H1 (cell line): ENCODE results near the gene MYO9B. TPM values are rescaled to one million over a fixed set of nuclear protein-coding genes. Genes with fewer than 3 reads are reported as not detected.
A peak's percentile ranks its signal among the peaks of the same experiment; 100 is the strongest.

Source experiments
- CTCF ChIA-PET: fragments of 300-600 bp; sonication (Branson Sonifier 250); formaldehyde crosslinking; loops from one replicate; lab custom pipeline; 2021; ENCODE audit not compliant: partially characterized antibody; lab: Charles Lee
- POLR2A ChIA-PET: fragments of 300-600 bp; sonication (Branson Sonifier 250); formaldehyde crosslinking; loops from one replicate; lab custom pipeline; 2021; ENCODE audit warnings: inconsistent platforms; ENCODE audit not compliant: partially characterized antibody; lab: Charles Lee
- DNase-seq, 2 experiments: peaks; one replicate each; pipeline versions ENCODE4 v3.0.0 to v3.0.0-alpha.2; 2010 to 2022; ENCODE audit warnings: low spot score in 2 of 2, low read depth in 1 of 2, mixed read lengths in 1 of 2
- FAIRE-seq: peaks from 2 replicates; lab custom pipeline; 2011; peaks lifted over from hg19 to GRCh38; lab: Jason Lieb, UNC
- H2AFZ ChIP-seq: 2 replicates; pipeline ENCODE4 v1.8.1; 2012; ENCODE audit warnings: low read length, inconsistent platforms
- H2AK5ac ChIP-seq: 2 replicates; pipeline ENCODE4 v1.6.1; 2013; ENCODE audit warnings: low read depth, low read length
- H2BK120ac ChIP-seq: replicated peaks from 2 replicates; pipeline ENCODE3; 2013; ENCODE audit warnings: low read depth, low read length, inconsistent platforms
- H2BK12ac ChIP-seq: 2 replicates; pipeline ENCODE4 v1.6.1; 2013; ENCODE audit warnings: low read depth, low read length
- H2BK15ac ChIP-seq: 2 replicates; pipeline ENCODE4 v1.6.1; 2013; ENCODE audit warnings: low read length
- H2BK20ac ChIP-seq: 2 replicates; pipeline ENCODE4 v1.6.1; 2013; ENCODE audit warnings: low read length
- H2BK5ac ChIP-seq: 2 replicates; pipeline ENCODE4 v1.6.1; 2013; ENCODE audit warnings: low read depth, low read length
- H3K14ac ChIP-seq: 2 replicates; pipeline ENCODE4 v1.6.1; 2013; ENCODE audit warnings: inconsistent platforms; ENCODE audit not compliant: insufficient read length
- H3K18ac ChIP-seq: 2 replicates; pipeline ENCODE4 v1.6.1; 2013; ENCODE audit warnings: low read length; ENCODE audit errors: extremely low read depth
- H3K23ac ChIP-seq: 2 replicates; pipeline ENCODE4 v1.6.1; 2013; ENCODE audit warnings: inconsistent platforms; ENCODE audit not compliant: insufficient read length
- H3K23me2 ChIP-seq: 2 replicates; pipeline ENCODE4 v1.6.1; 2013; ENCODE audit warnings: low read depth, low read length
- H3K27ac ChIP-seq: 2 replicates; pipeline ENCODE4 v1.6.1; 2011; ENCODE audit warnings: low read depth, low read length, inconsistent platforms
- H3K27me3 ChIP-seq, 4 experiments: replicated peaks in 1 of 4; 1 replicate in 1 of 4; 2 replicates in 3 of 4; pipeline versions ENCODE4 v1.6.1 to v1.8.1; 2011 to 2013; ENCODE audit warnings: low read length in 3 of 4, mild to moderate bottlenecking in 3 of 4, inconsistent platforms in 2 of 4, mixed read lengths in 2 of 4, moderate library complexity in 1 of 4; ENCODE audit not compliant: control insufficient read depth in 3 of 4, insufficient read depth in 3 of 4; ENCODE audit errors: extremely low read depth in 1 of 4
- H3K36me3 ChIP-seq, 4 experiments: 2 replicates each; pipeline versions ENCODE4 v1.6.1 to v1.8.1; 2011 to 2013; ENCODE audit warnings: mild to moderate bottlenecking in 4 of 4, low read length in 3 of 4, moderate library complexity in 2 of 4, control low read depth in 1 of 4, inconsistent platforms in 1 of 4; ENCODE audit not compliant: insufficient read depth in 4 of 4, control insufficient read depth in 2 of 4
- H3K4ac ChIP-seq: replicated peaks from 2 replicates; pipeline ENCODE3; 2013; ENCODE audit warnings: low read length, low read depth, mixed read lengths, inconsistent platforms; ENCODE audit not compliant: insufficient read length
- H3K4me1 ChIP-seq, 4 experiments: replicated peaks in 1 of 4; 1 replicate in 1 of 4; 2 replicates in 3 of 4; pipeline versions ENCODE4 v1.6.1 to v1.8.1; 2011 to 2013; ENCODE audit warnings: low read length in 3 of 4, inconsistent platforms in 2 of 4, mixed read lengths in 1 of 4; ENCODE audit not compliant: insufficient read depth in 4 of 4, control insufficient read depth in 3 of 4
- H3K4me2 ChIP-seq, 2 experiments: 2 replicates each; pipeline versions ENCODE4 v1.6.1 to v1.8.1; 2011 to 2013; ENCODE audit warnings: low read depth in 2 of 2, low read length in 2 of 2, control low read depth in 1 of 2, inconsistent platforms in 1 of 2, mild to moderate bottlenecking in 1 of 2; ENCODE audit not compliant: insufficient read depth in 1 of 2
- H3K4me3 ChIP-seq, 4 experiments: fragments of 200-600, 300-600 bp in 1 of 4; sonication (generic), shearing (Covaris generic), sonication (Bioruptor Twin) in 1 of 4; 2 replicates each; pipeline versions ENCODE4 v1.5.1 to v1.8.1; 2011 to 2016; ENCODE audit warnings: low read length in 4 of 4, low read depth in 3 of 4, control low read depth in 2 of 4, inconsistent platforms in 2 of 4, mild to moderate bottlenecking in 2 of 4, mixed read lengths in 1 of 4, moderate library complexity in 1 of 4; ENCODE audit not compliant: insufficient read depth in 2 of 4; ENCODE audit errors: extremely low read depth in 1 of 4
- H3K56ac ChIP-seq: replicated peaks from 2 replicates; pipeline ENCODE3; 2013; ENCODE audit warnings: low read depth, mild to moderate bottlenecking, mixed read lengths, low read length, inconsistent platforms; ENCODE audit not compliant: insufficient read length
- H3K79me1 ChIP-seq: 2 replicates; pipeline ENCODE4 v1.6.1; 2013; ENCODE audit warnings: low read depth, low read length, control low read depth
- H3K79me2 ChIP-seq, 2 experiments: 2 replicates each; pipeline versions ENCODE4 v1.6.1 to v1.8.1; 2012 to 2013; ENCODE audit warnings: low read length in 2 of 2, mild to moderate bottlenecking in 2 of 2, inconsistent platforms in 1 of 2; ENCODE audit not compliant: insufficient read depth in 2 of 2, control insufficient read depth in 1 of 2
- H3K9ac ChIP-seq, 4 experiments: replicated peaks in 1 of 4; 1 replicate in 1 of 4; 2 replicates in 3 of 4; pipeline versions ENCODE4 v1.6.1 to v1.8.1; 2011 to 2013; ENCODE audit warnings: low read depth in 3 of 4, low read length in 3 of 4, control low read depth in 2 of 4, mild to moderate bottlenecking in 2 of 4, moderate library complexity in 2 of 4, inconsistent platforms in 1 of 4; ENCODE audit errors: extremely low read depth in 1 of 4
- H3K9me3 ChIP-seq, 2 experiments: 2 replicates each; pipeline versions ENCODE4 v1.6.1 to v1.8.1; 2012 to 2013; ENCODE audit warnings: mild to moderate bottlenecking in 2 of 2, moderate library complexity in 2 of 2, control low read depth in 1 of 2, inconsistent platforms in 1 of 2, low read depth in 1 of 2, low read length in 1 of 2, mixed read lengths in 1 of 2; ENCODE audit not compliant: insufficient read depth in 2 of 2
- H4K20me1 ChIP-seq, 2 experiments: replicated peaks in 1 of 2; 2 replicates each; pipeline versions ENCODE3 to v1.8.1; 2011 to 2013; ENCODE audit warnings: inconsistent platforms in 2 of 2, low read length in 2 of 2, mild to moderate bottlenecking in 1 of 2; ENCODE audit not compliant: insufficient read depth in 2 of 2, control insufficient read depth in 1 of 2
- H4K5ac ChIP-seq: 2 replicates; pipeline ENCODE4 v1.6.1; 2013; ENCODE audit warnings: low read length, low read depth, mixed read lengths, inconsistent platforms; ENCODE audit not compliant: insufficient read length
- H4K8ac ChIP-seq: 2 replicates; pipeline ENCODE4 v1.8.0; 2013; ENCODE audit warnings: mild to moderate bottlenecking, moderate library complexity, low read length, inconsistent platforms; ENCODE audit not compliant: insufficient read depth; ENCODE audit errors: extremely low read depth
- H4K91ac ChIP-seq: replicated peaks from 2 replicates; pipeline ENCODE3; 2013; ENCODE audit warnings: low read length, mixed read lengths, inconsistent platforms; ENCODE audit not compliant: insufficient read length
- ASH2L ChIP-seq: fragments of 200-600, 300-600 bp; sonication (generic); IDR thresholded peaks from one replicate; pipeline ENCODE4 v1.7.1; 2017; ENCODE audit warnings: low read length
- CTBP2 ChIP-seq: IDR thresholded peaks from 2 replicates; pipeline ENCODE4 v1.7.0; 2011; ENCODE audit warnings: borderline replicate concordance, mild to moderate bottlenecking, moderate library complexity, mixed read lengths, low read length; ENCODE audit not compliant: insufficient read depth, insufficient read length
- EP300 ChIP-seq, 2 experiments: IDR thresholded peaks; 1 replicate in 1 of 2; 2 replicates in 1 of 2; pipeline ENCODE4 v1.6.1; 2011 to 2012; ENCODE audit warnings: low read depth in 2 of 2, low read length in 2 of 2, mild to moderate bottlenecking in 2 of 2, borderline replicate concordance in 1 of 2, inconsistent platforms in 1 of 2, moderate library complexity in 1 of 2
- SAP30 ChIP-seq: fragments of 300-600 bp; sonication (generic); IDR thresholded peaks from 2 replicates; pipeline ENCODE4 v1.7.1; 2012; ENCODE audit warnings: low read length, moderate library complexity, mild to moderate bottlenecking, inconsistent platforms; ENCODE audit not compliant: insufficient read depth, insufficient replicate concordance
- TAF7 ChIP-seq: optimal IDR thresholded peaks from 2 replicates; pipeline ENCODE3; 2011; ENCODE audit warnings: low read depth, mild to moderate bottlenecking, inconsistent platforms, low read length, moderate library complexity, borderline replicate concordance
- WGBS, 2 experiments: shearing (Covaris generic) in 1 of 2; methylation state at CpG; one replicate each; pipeline versions ENCODE4 v1.1.6 to v1.1.7; 2013 to 2015; ENCODE audit warnings: low lambda C conversion rate in 2 of 2, mixed read lengths in 2 of 2, inconsistent platforms in 1 of 2, low coverage in 1 of 2, missing lambda C conversion rate in 1 of 2; ENCODE audit not compliant: insufficient replicate concordance in 2 of 2, insufficient coverage in 1 of 2, insufficient read length in 1 of 2; ENCODE audit errors: extremely low coverage in 1 of 2, missing lambda C conversion rate in 1 of 2; 5-methylcytosine and 5-hydroxymethylcytosine counted together
- polyA plus RNA-seq, 7 experiments: library from polyadenylated mRNA; depleted of rRNA in 3 of 7; stranded (reverse) in 5 of 7; unstranded in 2 of 7; fragments of >200 nt in 5 of 7; fragments of 200-250 nt in 2 of 7; gene quantifications; 1 replicate in 5 of 7; 2 replicates in 1 of 7; 4 replicates in 1 of 7; pipeline versions ENCODE4 v1.2.1 to v1.2.3, GENCODE V29; 2011 to 2013; ENCODE audit warnings: missing spikeins in 2 of 7, mixed read lengths in 2 of 7
- total RNA-seq: library from RNA; stranded (reverse); fragmentation: NEBNext Ultra II Directional; extraction: Animal tissue kit (Norgen Biotek cat#: 25700); gene quantifications from 2 replicates; pipeline ENCODE4 v1.2.1, GENCODE V29; 2021

MYO9B gene
- total and polyA plus RNA-seq, 2 of the 8 experiments (the other 6 are each of a cell fraction or from before 2014, with no cell fraction given): 27.6 to 77.1 TPM

DNA sequence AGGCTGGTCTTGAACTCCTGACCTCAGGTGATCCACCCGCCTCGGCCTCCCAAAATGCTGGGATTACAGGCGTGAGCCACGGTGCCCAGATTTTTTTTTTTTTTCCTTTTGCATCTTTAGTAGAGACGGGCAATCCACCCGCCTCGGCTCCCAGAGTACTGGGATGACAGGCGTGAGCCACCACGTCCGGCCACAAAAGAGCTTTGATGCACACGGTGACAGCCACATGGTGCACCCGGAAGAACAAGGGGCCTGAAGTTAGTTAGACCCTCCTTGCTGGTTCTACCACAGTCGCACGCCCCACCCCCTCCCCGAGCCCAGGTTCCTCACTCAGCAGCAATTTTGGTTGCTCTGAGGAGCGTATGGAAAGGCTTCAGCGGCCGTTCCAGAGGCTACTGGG, 85.3 kb downstream of the MYO9B start:
- Histone ChIP-seq H4K91ac (no peak overlapping the region), H3K9ac (no peak overlapping the region), H2BK20ac (no peak overlapping the region), H3K4me3 (no peak overlapping the region), H3K23ac (no peak overlapping the region), H3K27me3 (no peaks in the 10 kb centered on the region), H4K8ac (no peak overlapping the region), H3K14ac (no peak overlapping the region), H2AFZ (no peak overlapping the region), H2AK5ac (no peak overlapping the region), H3K18ac (no peak overlapping the region), H3K4me1 (peaks cover 0 to 11% (median 7%) of the 10 kb centered on the region in 4 experiments; a peak in 6 of 7 replicates), H2BK15ac (no peak overlapping the region), H3K23me2 (no peaks in the 10 kb centered on the region; the same call in 1 of the 2 replicates), H4K20me1 (peaks cover 2% of the 10 kb centered on the region in 2 experiments), H3K27ac (no peak overlapping the region), H3K4ac (no peak overlapping the region), H2BK120ac (no peak overlapping the region), H4K5ac (no peak overlapping the region), H3K56ac (no peak overlapping the region), H2BK5ac (no peak overlapping the region), H3K79me2 (no peaks in the 10 kb centered on the region), H3K79me1 (no peaks in the 10 kb centered on the region), H3K9me3 (peaks cover 0 to 4% of the 10 kb centered on the region in 2 experiments; a peak in 2 of 4 replicates), H3K4me2 (no peak overlapping the region), H3K36me3 (peaks cover 12 to 41% (median 34%) of the 10 kb centered on the region in 4 experiments), H2BK12ac (0 out of 2 replicates have a peak overlapping the region, but pooled peaks have one; percentile 6)
- POLR2A ChIA-PET: interaction anchor here (0.8 to 1.3 kb wide), 3 partner anchors 32 to 86 kb away, joined by 3 to 6 read pairs (median 4); no protein-coding TSS in a partner anchor
- CTCF ChIA-PET: interaction anchor here (0.6 to 1.9 kb wide), 3 partner anchors 17 to 92 kb away, joined by 3 to 6 read pairs (median 3); no protein-coding TSS in a partner anchor
- WGBS, 2 experiments: 94% methylated on average over 13 of the region's 18 CpGs; no CpG with 5 or more reads in 1 of the 2 experiments
- DNase-seq (no peak), FAIRE-seq (no peak)
- TF ChIP-seq ASH2L: no peak
- TF ChIP-seq EP300 (IDR thresholded peaks at IDR 0.05; ENCODE audit: borderline replicate concordance in 1 of 2, low read depth in 2 of 2, low read length in 2 of 2): no peak
- no peak for TF ChIP-seq CTBP2
- no peak for TF ChIP-seq TAF7
- TF ChIP-seq SAP30: no peak
